Lower leg skin (tissue), 4 donors: Measurements from ENCODE around the gene BARX2. TPM values are rescaled to one million over a fixed set of nuclear protein-coding genes. Genes with fewer than 3 reads are reported as not detected.

Experiments used
- DNase-seq, 2 donors: peaks; one replicate each; pipeline ENCODE4 v3.0.0-alpha.2; 2019; ENCODE audit warnings: low spot score in 2 of 2
- H3K4me3 ChIP-seq: fragments of 200-600 bp; sonication (generic); 2 replicates; pipeline ENCODE4 v1.5.1; 2017; ENCODE audit warnings: mild to moderate bottlenecking, low read depth; ENCODE audit not compliant: poor library complexity, severe bottlenecking
- POLR2A ChIP-seq, 2 donors: fragments of 450-650 bp; IDR thresholded peaks; one replicate each; pipeline ENCODE4 v1.6.1; 2016 to 2017; ENCODE audit warnings: antibody characterized with exemption in 2 of 2, mild to moderate bottlenecking in 1 of 2, moderate library complexity in 1 of 2
- WGBS, 2 donors: methylation state at CpG; one replicate each; pipeline ENCODE4 v1.1.5; 2018; 5-methylcytosine and 5-hydroxymethylcytosine counted together
- intact Hi-C: fragments of 100-400 bp; cut with DNase I; formaldehyde crosslinking; loops from one replicate; pipeline ENCODE4 v1.15.0; 2023; ENCODE audit warnings: low total_unique reads
- total RNA-seq, 4 donors: library from RNA; depleted of rRNA; stranded (reverse); fragments of >200 nt; gene quantifications; one replicate each; pipeline ENCODE4 v1.1.0, GENCODE V29; 2016
- TF ChIP-seq, protein P1 (sequence below), 3 donors: fragments of 450-650 bp; IDR thresholded peaks; one replicate each; pipeline ENCODE4 v1.5.1; 2016; ENCODE audit warnings: antibody characterized with exemption in 3 of 3, mild to moderate bottlenecking in 3 of 3, moderate library complexity in 2 of 3

Gene BARX2
- total RNA-seq, 4 donors from 2014 or later, result 9.4 to 31.1 (median 14.1) TPM

DNA sequence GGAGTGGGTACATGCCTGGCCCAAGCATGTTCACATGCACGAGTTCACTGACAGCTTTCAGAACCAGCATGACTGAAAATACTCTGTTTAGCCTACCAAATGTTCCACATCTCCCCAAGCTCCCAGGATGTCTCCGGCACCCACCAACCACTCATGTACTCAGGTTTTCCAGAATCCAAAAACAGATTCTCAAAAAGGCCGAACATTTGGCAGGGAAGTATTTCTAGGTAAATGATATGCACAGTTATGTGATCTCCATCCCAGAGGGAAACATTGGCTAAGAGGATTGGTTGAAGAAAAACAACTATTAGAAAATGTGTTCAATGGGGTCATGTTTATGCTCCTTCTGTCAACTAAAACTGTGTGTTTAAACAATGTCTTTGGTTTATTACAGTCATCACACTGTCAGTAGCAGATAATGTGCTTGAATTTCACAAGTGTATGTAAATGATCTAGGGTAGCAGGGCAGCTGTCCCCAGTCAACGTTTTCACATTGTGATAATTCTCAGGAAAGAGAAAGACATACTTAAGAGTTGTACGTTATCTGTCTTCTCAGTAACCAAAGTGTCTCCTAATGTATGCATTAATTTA lies 52.3 kb downstream of the BARX2 start:
- 70 to 72% methylated on average over 5 of the region's 5 CpGs for WGBS, 2 donors
- H3K4me3 ChIP-seq, result no peak overlapping the region
- no peak for TF ChIP-seq POLR2A (IDR thresholded peaks at IDR 0.05)
- TF ChIP-seq, protein P1, sequence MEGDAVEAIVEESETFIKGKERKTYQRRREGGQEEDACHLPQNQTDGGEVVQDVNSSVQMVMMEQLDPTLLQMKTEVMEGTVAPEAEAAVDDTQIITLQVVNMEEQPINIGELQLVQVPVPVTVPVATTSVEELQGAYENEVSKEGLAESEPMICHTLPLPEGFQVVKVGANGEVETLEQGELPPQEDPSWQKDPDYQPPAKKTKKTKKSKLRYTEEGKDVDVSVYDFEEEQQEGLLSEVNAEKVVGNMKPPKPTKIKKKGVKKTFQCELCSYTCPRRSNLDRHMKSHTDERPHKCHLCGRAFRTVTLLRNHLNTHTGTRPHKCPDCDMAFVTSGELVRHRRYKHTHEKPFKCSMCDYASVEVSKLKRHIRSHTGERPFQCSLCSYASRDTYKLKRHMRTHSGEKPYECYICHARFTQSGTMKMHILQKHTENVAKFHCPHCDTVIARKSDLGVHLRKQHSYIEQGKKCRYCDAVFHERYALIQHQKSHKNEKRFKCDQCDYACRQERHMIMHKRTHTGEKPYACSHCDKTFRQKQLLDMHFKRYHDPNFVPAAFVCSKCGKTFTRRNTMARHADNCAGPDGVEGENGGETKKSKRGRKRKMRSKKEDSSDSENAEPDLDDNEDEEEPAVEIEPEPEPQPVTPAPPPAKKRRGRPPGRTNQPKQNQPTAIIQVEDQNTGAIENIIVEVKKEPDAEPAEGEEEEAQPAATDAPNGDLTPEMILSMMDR (IDR thresholded peaks at IDR 0.05), result no peak
- no peak for DNase-seq
- intact Hi-C loops, result no loop called here

DNA sequence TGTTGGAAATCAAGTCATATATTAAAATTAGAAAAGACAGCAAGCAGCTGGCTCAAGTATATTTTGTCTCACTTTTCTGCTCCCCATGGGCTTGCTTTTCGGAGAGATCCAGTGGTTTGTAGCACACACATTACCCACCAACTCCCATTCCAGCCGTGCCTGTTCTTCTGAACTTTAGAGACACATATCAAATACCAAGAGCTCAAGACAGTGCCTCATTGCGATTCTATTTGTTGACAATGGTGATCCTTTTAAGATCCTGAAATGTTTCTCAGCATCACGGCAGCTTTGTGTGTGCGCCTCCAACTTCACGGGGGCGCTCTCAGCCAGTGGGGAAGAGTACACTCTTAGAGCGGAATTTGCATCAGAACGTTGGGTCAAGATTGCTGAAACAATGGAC lies 52.9 kb downstream of the BARX2 start:
- intact Hi-C loops, result no loop called here
- 90 to 94% methylated on average over 9 of the region's 9 CpGs for WGBS, 2 donors
- H3K4me3 ChIP-seq, result no peak overlapping the region
- no peak for DNase-seq
- TF ChIP-seq POLR2A (IDR thresholded peaks at IDR 0.05), result no peak
- TF ChIP-seq, protein P1 (IDR thresholded peaks at IDR 0.05), result no peak

DNA sequence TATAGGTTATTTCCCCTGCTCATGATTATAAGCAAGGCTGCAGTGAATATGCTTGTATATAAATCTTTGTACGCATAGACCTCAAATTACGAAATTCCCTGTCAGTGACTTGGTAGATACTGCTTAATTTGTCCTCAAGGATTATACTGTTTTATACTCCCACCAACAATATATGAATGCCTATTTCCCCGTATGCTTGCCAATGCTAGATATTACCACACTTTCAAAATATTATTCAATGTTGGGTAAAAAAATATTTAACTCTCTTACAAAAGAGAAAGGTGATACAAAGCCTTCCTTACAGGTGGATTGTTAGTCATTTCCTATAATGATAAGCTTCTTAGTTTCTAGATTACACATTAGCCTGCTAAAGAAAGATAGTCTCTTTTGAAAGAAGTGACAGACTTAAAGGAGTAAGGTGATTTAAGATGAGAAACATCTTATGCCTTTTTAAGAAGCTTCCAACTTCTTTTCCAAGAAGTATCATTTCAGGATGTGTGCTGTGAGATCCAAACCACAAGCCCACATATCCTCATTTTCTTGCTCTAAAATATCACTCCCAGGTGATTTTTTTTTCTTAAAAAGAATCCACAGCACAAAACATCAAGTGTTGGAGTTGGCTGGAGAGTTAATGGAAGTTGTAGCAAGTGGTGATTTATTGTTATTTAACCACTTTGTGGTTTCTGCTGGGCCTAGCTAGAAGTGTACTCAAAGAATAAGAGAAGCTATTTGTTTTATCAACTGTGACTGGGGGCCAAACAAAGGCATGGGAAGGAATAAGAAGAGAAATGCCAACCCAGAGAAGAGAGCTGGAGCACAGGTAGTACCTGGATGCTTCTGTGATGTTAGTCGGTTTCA lies 59.2 kb downstream of the BARX2 start:
- no peak overlapping the region for H3K4me3 ChIP-seq
- 72 to 79% methylated on average over 4 of the region's 4 CpGs for WGBS, 2 donors
- peak in 1 of 2 donors; percentile 29 for DNase-seq
- intact Hi-C loops, result no loop called here
- no peak for TF ChIP-seq POLR2A (IDR thresholded peaks at IDR 0.05)
- TF ChIP-seq, protein P1 (IDR thresholded peaks at IDR 0.05), result no peak

DNA sequence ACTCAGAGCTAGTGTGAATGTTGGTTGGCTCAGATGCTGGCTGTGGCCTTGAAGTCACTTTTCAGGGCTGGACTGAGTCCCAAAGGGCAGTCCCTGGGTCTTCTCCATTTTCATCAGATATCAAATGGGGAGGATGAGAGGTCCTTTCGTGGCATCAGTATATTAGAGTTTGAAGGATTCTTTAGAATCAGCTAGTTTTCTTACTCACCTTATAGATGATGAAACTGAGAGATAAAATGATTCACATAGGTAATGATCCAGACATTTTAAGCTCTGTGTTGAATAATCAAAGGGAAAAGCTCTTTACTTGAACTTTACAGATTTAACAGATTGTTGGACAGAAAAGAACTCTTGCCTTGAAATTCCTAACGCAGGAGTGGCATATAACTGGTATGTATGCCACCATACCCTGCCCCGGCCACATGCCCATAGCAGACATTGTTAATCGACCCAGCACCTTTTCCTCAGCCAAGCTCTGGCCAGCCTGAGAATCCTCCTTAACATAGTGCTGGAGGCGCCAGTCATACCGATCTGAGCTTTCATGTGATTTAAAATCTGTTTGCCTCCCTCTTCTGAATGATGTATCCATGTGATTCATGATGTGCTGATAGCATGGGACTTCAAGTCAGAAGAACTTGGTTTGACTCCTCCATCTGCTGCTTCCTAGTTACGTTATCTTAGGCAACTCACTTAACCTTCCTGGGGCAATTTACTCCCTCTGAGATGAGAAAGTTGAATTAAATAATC lies 60.0 kb downstream of the BARX2 start:
- H3K4me3 ChIP-seq, result no peak overlapping the region
- intact Hi-C loops, result no loop called here
- 72 to 77% methylated on average over 7 of the region's 7 CpGs for WGBS, 2 donors
- TF ChIP-seq, protein P1 (IDR thresholded peaks at IDR 0.05), result no peak
- no peak for TF ChIP-seq POLR2A (IDR thresholded peaks at IDR 0.05)
- DNase-seq, result no peak

DNA sequence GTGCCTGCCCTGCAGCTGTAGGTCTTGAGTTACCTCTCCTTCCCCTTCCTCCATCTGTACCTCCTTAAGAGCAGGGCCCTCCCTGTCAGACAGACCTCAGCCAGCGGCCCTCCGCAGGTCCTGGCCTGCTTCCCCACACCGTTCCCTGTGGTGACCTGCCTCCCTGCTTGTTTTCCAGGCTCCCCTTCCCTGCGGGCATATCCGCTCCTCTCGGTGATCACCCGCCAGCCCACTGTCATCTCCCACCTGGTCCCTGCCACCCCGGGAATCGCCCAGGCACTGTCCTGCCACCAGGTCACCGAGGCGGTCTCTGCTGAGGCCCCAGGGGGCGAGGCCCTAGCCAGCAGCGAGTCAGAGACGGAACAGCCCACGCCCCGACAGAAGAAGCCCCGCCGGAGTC lies 60.9 kb downstream of the BARX2 start:
- 83 to 86% methylated on average over 18 of the region's 18 CpGs for whole genome bisulfite sequencing, 2 donors
- no peak for DNase-seq
- no peak for TF ChIP-seq POLR2A (IDR thresholded peaks at IDR 0.05)
- TF ChIP-seq, protein P1 (IDR thresholded peaks at IDR 0.05), result no peak
- intact Hi-C loops, result no loop called here
- no peak overlapping the region for H3K4me3 ChIP-seq
